HS-5 (cell line): ENCODE measurements around the gene MAP7.
"Not testable (repeated sequence)": the region's sequence is repeated elsewhere in the genome, so short reads cannot be mapped to it uniquely, and the experiment has no call there.

Experiments
- DNase-seq: peaks from one replicate; pipeline ENCODE4 v3.0.0-alpha.2; 2012; ENCODE audit warnings: low read depth

The MAP7 gene

GRCh38 chr6:136415351-136416007 lies 134.7 kb downstream of the MAP7 start:
- DNase-seq: no peak

- DNase-seq: no peak
Measured at GRCh38 chr6:136412410-136412809, 137.8 kb downstream of the MAP7 start.

- DNase-seq: no peak
Measured at GRCh38 chr6:136411453-136412354, 138.5 kb downstream of the MAP7 start.

GRCh38 chr6:136411025-136411325 lies 139.2 kb downstream of the MAP7 start:
- DNase-seq: no peak

GRCh38 chr6:136410201-136411024 lies 139.8 kb downstream of the MAP7 start:
- no peak for DNase-seq

GRCh38 chr6:136409597-136409996 lies 140.6 kb downstream of the MAP7 start:
- no peak for DNase-seq

- peak; percentile 22 for DNase-seq
Measured at GRCh38 chr6:136408204-136408603, 142.0 kb downstream of the MAP7 start.

GRCh38 chr6:136405420-136406029 lies 144.7 kb downstream of the MAP7 start:
- no peak for DNase-seq

GRCh38 chr6:136404627-136405419 lies 145.4 kb downstream of the MAP7 start:
- DNase-seq: no peak

- no peak for DNase-seq
Measured at GRCh38 chr6:136404007-136404406, 146.2 kb downstream of the MAP7 start.

GRCh38 chr6:136403110-136403980 lies 146.9 kb downstream of the MAP7 start:
- peak; percentile 91 for DNase-seq

GRCh38 chr6:136401749-136402148 lies 148.5 kb downstream of the MAP7 start:
- DNase-seq: peak; percentile 18

GRCh38 chr6:136401236-136401635 lies 149.0 kb downstream of the MAP7 start:
- not testable (repeated sequence) for DNase-seq

- DNase-seq: no peak
Measured at GRCh38 chr6:136398453-136398852, 151.8 kb downstream of the MAP7 start.

- DNase-seq: no peak
Measured at GRCh38 chr6:136396908-136397307, 153.3 kb downstream of the MAP7 start.

- not testable (repeated sequence) for DNase-seq
Measured at GRCh38 chr6:136390959-136391358, 159.3 kb downstream of the MAP7 start.

GRCh38 chr6:136387316-136387715 lies 162.9 kb downstream of the MAP7 start:
- no peak for DNase-seq

GRCh38 chr6:136383268-136383937 lies 166.8 kb downstream of the MAP7 start:
- DNase-seq: no peak

GRCh38 chr6:136382676-136383252 lies 167.5 kb downstream of the MAP7 start:
- DNase-seq: no peak
